HG02623 (cell line): ENCODE data around the gene KRTAP13-4.

Experiments
- ATAC-seq: cut with Tn5 transposase; IDR thresholded peaks from one replicate; pipeline ENCODE4 v1.9.1; 2021; ENCODE audit warnings: moderate library complexity; ENCODE audit not compliant: unreplicated experiment

Gene KRTAP13-4, protein sequence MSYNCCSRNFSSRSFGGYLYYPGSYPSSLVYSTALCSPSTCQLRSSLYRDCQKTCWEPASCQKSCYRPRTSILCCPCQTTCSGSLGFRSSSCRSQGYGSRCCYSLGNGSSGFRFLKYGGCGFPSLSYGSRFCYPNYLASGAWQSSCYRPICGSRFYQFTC

GRCh38 chr21:30430170-30430655 lies at the start of gene KRTAP13-4:
TSS of gene KRTAP13-4 (plus strand) at chr21:30430220. CDS start at chr21:30430276, 56 bp downstream.
- no peak for ATAC-seq

GRCh38 chr21:30382201-30382600 lies 47.8 kb upstream of the KRTAP13-4 start:
- no peak for ATAC-seq

DNA sequence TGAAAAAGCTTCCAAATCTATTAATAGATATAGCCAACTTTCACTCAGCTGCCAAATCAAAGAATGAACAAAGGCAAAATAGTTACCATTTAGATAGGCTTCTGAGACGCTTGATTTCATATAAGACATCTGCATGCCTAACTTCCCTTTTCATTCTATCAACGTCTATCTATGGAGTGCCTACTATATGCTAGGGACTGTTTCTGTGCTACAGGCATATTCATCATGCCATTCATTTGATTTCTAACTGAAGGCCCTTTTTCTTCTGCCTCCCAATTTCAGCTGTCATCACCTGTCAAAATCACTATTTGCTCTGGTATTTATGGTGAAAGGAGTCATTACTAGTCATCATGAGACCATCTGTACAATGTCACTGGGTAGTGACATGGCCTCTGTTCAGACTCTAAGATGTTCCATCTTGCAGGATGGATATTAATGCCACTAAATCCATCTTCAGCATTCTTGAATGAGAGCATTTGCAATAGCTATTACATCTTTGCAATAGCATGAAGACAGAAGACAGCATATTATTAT lies 38.5 kb upstream of the KRTAP13-4 start:
- ATAC-seq, result no peak

DNA sequence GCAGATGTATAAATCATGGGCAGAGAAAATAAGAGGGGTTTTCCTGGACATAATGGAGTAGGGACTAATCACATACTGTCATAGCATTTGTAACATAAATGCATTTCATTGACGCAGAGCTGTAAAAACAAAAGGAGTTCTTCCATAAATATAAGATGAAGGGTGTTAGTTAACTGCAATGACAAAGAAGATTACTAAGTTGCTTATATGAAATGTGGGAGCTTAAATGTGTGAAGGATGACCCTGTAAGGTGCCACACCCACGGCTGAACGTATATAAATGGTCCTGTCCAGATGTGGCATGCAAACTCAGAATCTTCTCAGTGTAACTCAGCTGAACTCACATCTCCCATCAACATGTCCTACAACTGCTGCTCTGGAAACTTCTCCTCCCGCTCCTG lies 34.3 kb upstream of the KRTAP13-4 start, which contains the start of gene KRTAP13-1:
KRTAP13-1 (plus strand) TSS at position 301 of the 400 bp plus-strand sequence; CDS start at position 357, 56 bp downstream.
- ATAC-seq, result no peak

DNA sequence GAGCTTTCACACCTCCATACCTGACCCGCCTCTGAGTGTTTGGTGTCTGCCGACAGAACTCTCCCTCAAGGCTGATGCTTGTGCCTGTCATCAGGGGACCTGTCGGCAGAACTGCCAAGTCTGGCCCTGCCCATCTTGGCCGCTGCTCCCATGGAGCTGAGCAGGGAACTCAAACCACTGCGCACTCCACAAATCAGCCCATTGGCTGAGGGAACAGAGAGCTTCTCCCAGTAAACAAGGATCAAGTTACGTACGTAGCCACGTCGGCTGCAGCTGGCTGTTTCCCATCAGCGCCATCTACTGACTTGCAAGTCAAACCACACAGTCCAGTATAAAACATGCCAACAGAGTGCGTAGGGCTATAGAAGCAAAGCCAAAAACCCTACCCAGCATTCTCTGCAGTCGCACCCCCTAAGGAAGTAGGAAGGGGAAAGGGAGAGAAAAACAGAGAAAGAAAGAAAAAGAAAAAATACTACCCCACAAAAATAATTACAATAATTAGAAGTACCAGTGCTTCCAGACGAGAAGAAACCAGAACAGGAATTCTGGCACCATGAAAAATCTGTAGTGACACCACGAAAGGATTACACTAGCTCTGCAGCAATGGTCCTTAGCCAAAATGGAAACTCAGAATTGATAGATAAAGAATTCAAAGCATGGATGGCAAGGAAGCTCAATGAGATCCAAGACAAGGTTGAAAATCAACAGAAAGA lies 21.1 kb upstream of the KRTAP13-4 start:
- no peak for ATAC-seq

GRCh38 chr21:30415993-30416392 lies 14.0 kb upstream of the KRTAP13-4 start:
- no peak for ATAC-seq

GRCh38 chr21:30425826-30426225 lies 4.2 kb upstream of the KRTAP13-4 start, which contains the start of gene KRTAP13-3:
TSS of gene KRTAP13-3 (minus strand) at chr21:30425926. CDS start at chr21:30425912, 14 bp downstream.
- no peak for ATAC-seq

GRCh38 chr21:30426731-30427130 lies 3.3 kb upstream of the KRTAP13-4 start:
- no peak for ATAC-seq

DNA sequence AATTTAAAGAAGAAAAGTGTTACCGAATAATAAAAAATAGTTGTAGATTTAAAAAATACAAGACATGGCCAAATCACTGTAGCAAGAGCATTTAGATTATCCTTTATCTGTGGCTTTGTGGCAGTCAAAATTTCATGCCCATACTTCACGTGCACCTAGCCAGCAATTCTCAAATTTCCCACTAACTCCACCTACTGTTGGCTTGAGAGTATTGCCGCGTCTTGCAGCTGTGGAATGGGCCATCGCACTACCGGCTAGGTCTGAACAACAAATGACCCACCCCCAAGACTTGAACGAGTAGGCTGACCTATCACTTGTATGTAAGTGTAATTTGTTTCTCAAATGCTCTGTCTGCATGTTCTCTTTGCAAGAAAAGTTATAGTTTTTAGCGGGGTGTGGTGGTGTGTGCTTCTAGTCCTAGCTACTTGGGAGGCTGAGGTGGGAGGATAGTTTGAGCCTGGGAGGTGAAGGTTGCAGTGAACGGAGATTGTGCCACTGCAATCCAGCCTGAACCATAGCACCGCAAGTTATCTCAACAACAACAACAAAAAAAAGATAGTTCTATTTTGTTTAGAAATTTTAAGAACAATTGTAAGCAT lies 4.1 kb downstream of the KRTAP13-4 start:
- ATAC-seq, result no peak

DNA sequence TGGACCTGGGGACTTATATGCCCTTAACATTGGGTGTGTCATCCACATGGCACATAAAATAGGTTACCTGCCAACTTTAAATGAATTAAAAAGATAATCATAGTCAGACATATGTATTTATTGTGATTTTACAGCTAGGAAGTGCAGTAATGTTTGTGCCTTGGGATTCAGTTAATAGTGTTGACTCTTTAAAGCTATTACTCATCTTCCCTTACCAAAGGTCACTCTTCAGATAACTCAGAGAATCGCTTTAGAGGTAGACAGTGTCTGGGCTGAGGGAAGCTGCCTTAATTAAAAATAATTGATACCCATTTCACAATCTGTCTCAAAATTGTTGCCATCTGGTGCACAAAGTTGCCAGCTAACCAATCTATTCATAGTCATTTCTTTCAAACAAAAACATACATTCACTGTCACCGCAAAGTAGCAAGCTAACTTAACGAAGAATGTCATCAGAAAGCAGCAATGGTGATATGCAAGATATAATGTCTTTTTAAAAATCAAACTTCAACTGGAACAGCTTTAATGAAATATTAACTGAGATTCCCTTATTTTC lies 7.1 kb downstream of the KRTAP13-4 start:
- ATAC-seq, result no peak

DNA sequence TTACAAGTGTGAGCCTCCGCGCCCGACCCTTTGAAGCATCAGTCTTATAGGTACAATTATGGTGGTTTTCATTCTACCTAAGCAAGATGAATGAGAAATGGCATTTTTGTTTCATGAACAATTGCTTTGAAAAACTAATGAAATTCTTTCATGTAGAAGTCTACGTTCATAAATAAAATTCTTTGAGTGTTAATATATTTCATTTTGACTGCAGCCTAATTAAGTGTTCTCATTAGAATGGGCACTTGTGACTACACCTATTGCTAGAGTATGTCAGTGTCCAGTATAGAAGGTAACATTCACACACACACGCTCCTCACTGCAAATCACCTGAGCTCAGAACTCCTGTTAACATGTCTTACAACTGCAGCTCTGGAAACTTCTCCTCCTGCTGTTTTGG lies 10.0 kb downstream of the KRTAP13-4 start, which contains the start of gene KRTAP15-1:
KRTAP15-1 (plus strand) TSS at position 301 of the 400 bp plus-strand sequence; CDS start at position 354, 53 bp downstream.
- ATAC-seq, result no peak

GRCh38 chr21:30443226-30443625 lies 13.2 kb downstream of the KRTAP13-4 start:
- ATAC-seq, result no peak

- ATAC-seq, result no peak
These were observed 14.2 kb downstream of the KRTAP13-4 start for GRCh38 chr21:30444204-30444603.

DNA sequence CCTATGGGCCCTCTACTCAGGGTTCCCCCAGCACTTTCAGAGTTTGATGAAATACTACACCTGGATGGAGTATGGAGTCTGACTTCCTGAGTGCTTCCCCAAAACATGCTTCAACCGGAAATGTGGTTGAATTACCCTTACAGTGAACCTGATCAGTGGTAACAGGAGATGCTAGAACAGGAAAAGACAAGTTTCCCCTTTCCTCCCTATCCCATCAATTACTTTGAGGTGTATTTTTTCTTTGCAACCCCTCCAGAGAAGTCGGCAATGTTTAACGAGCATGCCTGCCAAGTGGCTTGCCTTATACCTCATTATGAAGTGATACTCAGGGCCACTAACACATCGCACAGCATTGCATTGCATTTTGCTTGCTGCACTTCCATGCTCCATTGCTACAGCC lies 17.0 kb downstream of the KRTAP13-4 start:
- no peak for ATAC-seq

- no peak for ATAC-seq
These were observed 18.5 kb downstream of the KRTAP13-4 start for GRCh38 chr21:30448514-30448913.

DNA sequence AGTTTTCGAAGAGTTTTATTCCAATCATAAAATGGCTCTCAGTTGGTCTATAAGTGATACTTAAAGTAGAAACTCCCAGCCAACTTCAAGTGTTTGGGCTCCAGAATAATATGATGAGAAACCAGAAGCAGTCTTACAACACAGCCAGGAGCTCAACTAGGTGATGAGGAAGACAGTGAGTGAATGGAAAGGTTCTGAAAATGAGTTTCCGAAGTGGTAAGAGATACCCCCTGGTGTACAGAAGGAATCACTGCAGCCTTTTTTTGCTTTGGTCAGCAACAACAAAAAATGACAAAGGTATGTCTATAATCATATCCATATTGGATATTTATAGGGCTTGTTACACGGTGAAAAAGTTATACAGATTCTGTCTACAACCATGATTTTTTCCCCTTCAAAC lies 33.7 kb downstream of the KRTAP13-4 start:
- ATAC-seq, result no peak

- ATAC-seq, result no peak
These were observed 39.1 kb downstream of the KRTAP13-4 start for GRCh38 chr21:30468900-30469714.

GRCh38 chr21:30478004-30478403 lies 48.0 kb downstream of the KRTAP13-4 start:
- no peak for ATAC-seq

GRCh38 chr21:30479259-30479658 lies 49.2 kb downstream of the KRTAP13-4 start:
- ATAC-seq, result no peak

DNA sequence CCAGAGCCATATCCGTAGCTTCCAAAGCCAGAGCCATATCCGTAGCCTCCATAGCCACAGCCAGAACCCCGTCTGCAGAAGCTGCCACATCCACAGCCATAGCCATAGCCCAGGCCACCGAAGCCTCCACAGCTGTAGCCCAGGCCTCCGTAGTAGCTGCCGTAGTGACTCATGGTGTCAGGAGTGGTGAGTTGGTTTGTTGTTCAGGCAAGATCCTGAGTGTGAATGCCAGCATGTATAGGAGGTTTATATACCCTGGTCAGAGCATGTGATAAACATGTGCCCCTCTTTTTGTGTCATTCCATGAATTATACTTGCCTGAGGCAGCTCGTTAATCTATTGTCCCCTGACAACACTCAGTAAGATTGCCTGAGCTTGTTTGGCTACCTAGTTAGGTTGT lies 50.1 kb downstream of the KRTAP13-4 start, which contains the start of gene KRTAP19-1:
KRTAP19-1 (minus strand) TSS at position 223 of the 400 bp plus-strand sequence; CDS start at position 173, 50 bp downstream.
- ATAC-seq, result no peak
